H4 (cell line): ENCODE data around the gene CFAP58. TPM values are rescaled to one million over a fixed set of nuclear protein-coding genes. Genes with fewer than 3 reads are reported as not detected.
A peak's percentile ranks its signal among the peaks of the same experiment; 100 is the strongest.

Source experiments
- DNase-seq: peaks from one replicate; pipeline ENCODE4 v3.0.0-alpha.2; 2015; ENCODE audit warnings: low spot score
- total RNA-seq: library from RNA; depleted of rRNA; stranded (reverse); fragments of >200 nt; shearing (Covaris generic); gene quantifications from 2 replicates; pipeline ENCODE4 v1.2.3, GENCODE V29; 2014

CFAP58 gene
- total RNA-seq, 1 experiment from 2014 or later = 0.12 TPM

- no peak for DNase-seq
These were observed 31.8 kb upstream of the CFAP58 start for GRCh38 chr10:104321725-104322415.

GRCh38 chr10:104322416-104322782, 31.2 kb upstream of the CFAP58 start:
- DNase-seq = no peak

- DNase-seq = no peak
These were observed 30.5 kb upstream of the CFAP58 start for GRCh38 chr10:104323085-104323484.

GRCh38 chr10:104323760-104324201, 29.9 kb upstream of the CFAP58 start:
- DNase-seq = no peak

GRCh38 chr10:104324221-104324686, 29.4 kb upstream of the CFAP58 start:
- no peak for DNase-seq

- DNase-seq = no peak
These were observed 28.7 kb upstream of the CFAP58 start for GRCh38 chr10:104324931-104325330.

- DNase-seq = no peak
These were observed 27.9 kb upstream of the CFAP58 start for GRCh38 chr10:104325436-104326435.

- no peak for DNase-seq
These were observed 26.5 kb upstream of the CFAP58 start for GRCh38 chr10:104326991-104327610.

GRCh38 chr10:104327745-104328645, 25.6 kb upstream of the CFAP58 start:
- DNase-seq = peak; percentile 81

- no peak for DNase-seq
These were observed 25.1 kb upstream of the CFAP58 start for GRCh38 chr10:104328646-104328895.

GRCh38 chr10:104328896-104329710, 24.5 kb upstream of the CFAP58 start:
- DNase-seq = peak; percentile 84

GRCh38 chr10:104329735-104330134, 23.9 kb upstream of the CFAP58 start:
- peak; percentile 79 for DNase-seq

- peak; percentile 68 for DNase-seq
These were observed 23.2 kb upstream of the CFAP58 start for GRCh38 chr10:104330168-104331110.

- DNase-seq = peak; percentile 59
These were observed 22.3 kb upstream of the CFAP58 start for GRCh38 chr10:104331208-104331838.

GRCh38 chr10:104332243-104333031, 21.2 kb upstream of the CFAP58 start:
- no peak for DNase-seq

- DNase-seq = no peak
These were observed 20.5 kb upstream of the CFAP58 start for GRCh38 chr10:104333032-104333727.

- no peak for DNase-seq
These were observed 19.8 kb upstream of the CFAP58 start for GRCh38 chr10:104333728-104334373.
